ENCODE data around the gene SCYL1. TPM values are rescaled to one million over a fixed set of nuclear protein-coding genes. Genes with fewer than 3 reads are reported as not detected.

Gene SCYL1
- total and polyA plus RNA-seq, 2 donors from 2014 or later = 72.2 to 78.9 TPM

DNA sequence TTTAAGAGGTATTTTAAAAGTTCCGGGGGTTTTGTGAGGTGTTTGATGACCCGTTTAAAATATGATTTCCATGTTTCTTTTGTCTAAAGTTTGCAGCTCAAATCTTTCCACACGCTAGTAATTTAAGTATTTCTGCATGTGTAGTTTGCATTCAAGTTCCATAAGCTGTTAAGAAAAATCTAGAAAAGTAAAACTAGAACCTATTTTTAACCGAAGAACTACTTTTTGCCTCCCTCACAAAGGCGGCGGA, 26.2 kb upstream of the SCYL1 start:
- Histone ChIP-seq H3K4me3 (ENCODE audit: low read length in 3 of 3) (peak overlapping the region; percentile 81 to 93 (median 91)), H3K27me3 (ENCODE audit: control insufficient read depth, insufficient read depth, low read length) (no peaks in the 10 kb centered on the region), H3K9me3 (ENCODE audit: control insufficient read depth in 2 of 3, insufficient read depth in 1 of 3, low read length in 3 of 3) (no peaks in the 10 kb centered on the region), H3K9ac (ENCODE audit: low read length in 3 of 3) (peak overlapping the region; percentile 84 to 100 (median 100)), H3K27ac (ENCODE audit: low read depth in 2 of 2, low read length in 2 of 2) (peak overlapping the region; percentile 99), H3K36me3 (ENCODE audit: control insufficient read depth in 2 of 3, insufficient read depth in 3 of 3, low read length in 3 of 3) (peaks cover 14 to 37% (median 18%) of the 10 kb centered on the region in 3 donors), H3K4me1 (ENCODE audit: control insufficient read depth in 2 of 3, insufficient read depth in 2 of 3, low read depth in 1 of 3, low read length in 3 of 3) (peaks cover 0 to 22% (median 18%) of the 10 kb centered on the region in 3 donors)
- TF ChIP-seq, protein P1, sequence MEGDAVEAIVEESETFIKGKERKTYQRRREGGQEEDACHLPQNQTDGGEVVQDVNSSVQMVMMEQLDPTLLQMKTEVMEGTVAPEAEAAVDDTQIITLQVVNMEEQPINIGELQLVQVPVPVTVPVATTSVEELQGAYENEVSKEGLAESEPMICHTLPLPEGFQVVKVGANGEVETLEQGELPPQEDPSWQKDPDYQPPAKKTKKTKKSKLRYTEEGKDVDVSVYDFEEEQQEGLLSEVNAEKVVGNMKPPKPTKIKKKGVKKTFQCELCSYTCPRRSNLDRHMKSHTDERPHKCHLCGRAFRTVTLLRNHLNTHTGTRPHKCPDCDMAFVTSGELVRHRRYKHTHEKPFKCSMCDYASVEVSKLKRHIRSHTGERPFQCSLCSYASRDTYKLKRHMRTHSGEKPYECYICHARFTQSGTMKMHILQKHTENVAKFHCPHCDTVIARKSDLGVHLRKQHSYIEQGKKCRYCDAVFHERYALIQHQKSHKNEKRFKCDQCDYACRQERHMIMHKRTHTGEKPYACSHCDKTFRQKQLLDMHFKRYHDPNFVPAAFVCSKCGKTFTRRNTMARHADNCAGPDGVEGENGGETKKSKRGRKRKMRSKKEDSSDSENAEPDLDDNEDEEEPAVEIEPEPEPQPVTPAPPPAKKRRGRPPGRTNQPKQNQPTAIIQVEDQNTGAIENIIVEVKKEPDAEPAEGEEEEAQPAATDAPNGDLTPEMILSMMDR (IDR thresholded peaks at IDR 0.05; ENCODE audit: borderline replicate concordance, extremely low read depth, insufficient read depth) = no peak
- intact Hi-C loops (cut with DNase I) = no loop called here
- FAIRE-seq (no peak), DNase-seq (no peak)

DNA sequence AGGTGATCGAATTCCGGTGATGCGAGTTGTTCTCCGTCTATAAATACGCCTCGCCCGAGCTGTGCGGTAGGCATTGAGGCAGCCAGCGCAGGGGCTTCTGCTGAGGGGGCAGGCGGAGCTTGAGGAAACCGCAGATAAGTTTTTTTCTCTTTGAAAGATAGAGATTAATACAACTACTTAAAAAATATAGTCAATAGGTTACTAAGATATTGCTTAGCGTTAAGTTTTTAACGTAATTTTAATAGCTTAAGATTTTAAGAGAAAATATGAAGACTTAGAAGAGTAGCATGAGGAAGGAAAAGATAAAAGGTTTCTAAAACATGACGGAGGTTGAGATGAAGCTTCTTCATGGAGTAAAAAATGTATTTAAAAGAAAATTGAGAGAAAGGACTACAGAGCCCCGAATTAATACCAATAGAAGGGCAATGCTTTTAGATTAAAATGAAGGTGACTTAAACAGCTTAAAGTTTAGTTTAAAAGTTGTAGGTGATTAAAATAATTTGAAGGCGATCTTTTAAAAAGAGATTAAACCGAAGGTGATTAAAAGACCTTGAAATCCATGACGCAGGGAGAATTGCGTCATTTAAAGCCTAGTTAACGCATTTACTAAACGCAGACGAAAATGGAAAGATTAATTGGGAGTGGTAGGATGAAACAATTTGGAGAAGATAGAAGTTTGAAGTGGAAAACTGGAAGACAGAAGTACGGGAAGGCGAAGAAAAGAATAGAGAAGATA, 25.7 kb upstream of the SCYL1 start, which contains the start of gene MALAT1:
Gene MALAT1, plus strand, starts transcription at position 69 of the 736 bp plus-strand sequence.
- peak within 1 kb of the TSS; percentile 99 for H3K27ac ChIP-seq (ENCODE audit: low read depth in 2 of 2, low read length in 2 of 2)
- peaks cover 17 to 42% (median 23%) of the 10 kb centered on the region in 3 donors for H3K36me3 ChIP-seq (ENCODE audit: control insufficient read depth in 2 of 3, insufficient read depth in 3 of 3, low read length in 3 of 3)
- FAIRE-seq (no peak), DNase-seq (peak; percentile 96 to 98 (median 98))
- H3K9ac ChIP-seq (ENCODE audit: low read length in 3 of 3) = peak within 1 kb of the TSS; percentile 84 to 100 (median 100)
- intact Hi-C loops (cut with DNase I) = no loop called here
- H3K4me1 ChIP-seq (ENCODE audit: control insufficient read depth in 2 of 3, insufficient read depth in 2 of 3, low read depth in 1 of 3, low read length in 3 of 3) = peaks cover 0 to 17% (median 14%) of the 10 kb centered on the region in 3 donors
- H3K27me3 ChIP-seq (ENCODE audit: control insufficient read depth, insufficient read depth, low read length) = no peaks in the 10 kb centered on the region
- TF ChIP-seq, protein P1 (IDR thresholded peaks at IDR 0.05; ENCODE audit: borderline replicate concordance, extremely low read depth, insufficient read depth) = no peak
- peak within 1 kb of the TSS; percentile 81 to 97 (median 93) for H3K4me3 ChIP-seq (ENCODE audit: low read length in 3 of 3)
- H3K9me3 ChIP-seq (ENCODE audit: control insufficient read depth in 2 of 3, insufficient read depth in 1 of 3, low read length in 3 of 3) = no peaks in the 10 kb centered on the region

DNA sequence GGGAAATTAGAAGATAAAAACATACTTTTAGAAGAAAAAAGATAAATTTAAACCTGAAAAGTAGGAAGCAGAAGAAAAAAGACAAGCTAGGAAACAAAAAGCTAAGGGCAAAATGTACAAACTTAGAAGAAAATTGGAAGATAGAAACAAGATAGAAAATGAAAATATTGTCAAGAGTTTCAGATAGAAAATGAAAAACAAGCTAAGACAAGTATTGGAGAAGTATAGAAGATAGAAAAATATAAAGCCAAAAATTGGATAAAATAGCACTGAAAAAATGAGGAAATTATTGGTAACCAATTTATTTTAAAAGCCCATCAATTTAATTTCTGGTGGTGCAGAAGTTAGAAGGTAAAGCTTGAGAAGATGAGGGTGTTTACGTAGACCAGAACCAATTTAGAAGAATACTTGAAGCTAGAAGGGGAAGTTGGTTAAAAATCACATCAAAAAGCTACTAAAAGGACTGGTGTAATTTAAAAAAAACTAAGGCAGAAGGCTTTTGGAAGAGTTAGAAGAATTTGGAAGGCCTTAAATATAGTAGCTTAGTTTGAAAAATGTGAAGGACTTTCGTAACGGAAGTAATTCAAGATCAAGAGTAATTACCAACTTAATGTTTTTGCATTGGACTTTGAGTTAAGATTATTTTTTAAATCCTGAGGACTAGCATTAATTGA, 25.0 kb upstream of the SCYL1 start:
- H3K27ac ChIP-seq (ENCODE audit: low read depth in 2 of 2, low read length in 2 of 2) = peak overlapping the region; percentile 99
- peaks cover 24 to 49% (median 30%) of the 10 kb centered on the region in 3 donors for H3K36me3 ChIP-seq (ENCODE audit: control insufficient read depth in 2 of 3, insufficient read depth in 3 of 3, low read length in 3 of 3)
- H3K9ac ChIP-seq (ENCODE audit: low read length in 3 of 3) = peak overlapping the region; percentile 84 to 100 (median 100)
- peak overlapping the region; percentile 81 to 97 (median 93) for H3K4me3 ChIP-seq (ENCODE audit: low read length in 3 of 3)
- H3K4me1 ChIP-seq (ENCODE audit: control insufficient read depth in 2 of 3, insufficient read depth in 2 of 3, low read depth in 1 of 3, low read length in 3 of 3) = peaks cover 0 to 14% (median 10%) of the 10 kb centered on the region in 3 donors
- H3K9me3 ChIP-seq (ENCODE audit: control insufficient read depth in 2 of 3, insufficient read depth in 1 of 3, low read length in 3 of 3) = no peaks in the 10 kb centered on the region
- intact Hi-C loops (cut with DNase I) = loop anchor here (5.0 kb wide), 1 partner anchor 73 kb away; no protein-coding TSS in a partner anchor
- TF ChIP-seq, protein P1 (IDR thresholded peaks at IDR 0.05; ENCODE audit: borderline replicate concordance, extremely low read depth, insufficient read depth) = no peak
- peak in 2 of 5 donors; percentile 61 to 78 for DNase-seq
- FAIRE-seq = no peak
- no peaks in the 10 kb centered on the region for H3K27me3 ChIP-seq (ENCODE audit: control insufficient read depth, insufficient read depth, low read length)
